GM21737 (cell line): ENCODE measurements around the gene BEND7.

Source experiments
- ATAC-seq: cut with Tn5 transposase; IDR thresholded peaks from one replicate; pipeline ENCODE4 v1.9.1; 2021; ENCODE audit warnings: mild to moderate bottlenecking, moderate library complexity; ENCODE audit not compliant: unreplicated experiment

BEND7 gene

DNA sequence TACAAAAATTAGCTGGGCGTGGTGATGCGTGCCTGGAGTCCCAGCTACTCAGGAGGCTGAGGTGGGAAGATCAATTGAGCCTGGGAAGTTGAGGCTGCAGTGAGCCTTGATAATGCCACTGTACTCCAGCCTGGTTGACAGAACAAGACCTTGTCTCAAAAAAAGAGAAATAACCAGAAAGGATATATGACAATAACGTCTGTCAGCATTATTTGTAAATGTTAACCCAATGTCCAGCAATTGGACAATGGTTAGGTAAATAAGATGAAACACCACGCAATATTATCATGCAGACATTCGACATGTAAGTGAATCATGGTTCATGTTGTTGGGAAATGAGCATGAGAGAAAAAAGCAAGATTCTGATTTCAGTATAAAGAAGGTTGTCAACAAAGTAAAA lies 136.1 kb downstream of the BEND7 start:
- no peak for ATAC-seq
